Neutrophil (primary cell): ENCODE measurements around the gene TMEM14B.

Experiments used
- H3K27ac ChIP-seq: fragments of 200-600 bp; sonication (generic); 2 replicates; pipeline ENCODE4 v1.5.1; 2016; ENCODE audit warnings: mild to moderate bottlenecking, moderate library complexity
- H3K27me3 ChIP-seq: fragments of 200-600 bp; sonication (generic); 2 replicates; pipeline ENCODE4 v1.6.0; 2016; ENCODE audit warnings: mild to moderate bottlenecking
- H3K36me3 ChIP-seq: fragments of 200-600 bp; sonication (generic); 2 replicates; pipeline ENCODE4 v1.5.1; 2017
- H3K4me1 ChIP-seq, 2 experiments: fragments of 200-600 bp in 1 of 2; sonication (generic) in 1 of 2; 1 replicate in 1 of 2; 2 replicates in 1 of 2; pipeline versions ENCODE4 v1.5.1 to v1.6.1; 2013 to 2016; ENCODE audit warnings: low read depth in 1 of 2, low read length in 1 of 2, mild to moderate bottlenecking in 1 of 2, moderate library complexity in 1 of 2; ENCODE audit not compliant: control insufficient read depth in 1 of 2, insufficient read depth in 1 of 2
- H3K4me3 ChIP-seq, 2 experiments: fragments of 200-600 bp in 1 of 2; sonication (generic) in 1 of 2; 1 replicate in 1 of 2; 2 replicates in 1 of 2; pipeline ENCODE4 v1.5.1; 2013 to 2016; ENCODE audit warnings: low read depth in 1 of 2, low read length in 1 of 2, mild to moderate bottlenecking in 1 of 2, moderate library complexity in 1 of 2
- H3K9me3 ChIP-seq: fragments of 200-600 bp; sonication (generic); 2 replicates; pipeline ENCODE4 v1.5.1; 2016
- CTCF ChIP-seq: fragments of 200-600 bp; sonication (generic); IDR thresholded peaks from 2 replicates; pipeline ENCODE4 v1.5.1; 2016; ENCODE audit warnings: antibody characterized with exemption

TMEM14B gene

GRCh38 chr6:10763006-10763405, 15.4 kb downstream of the TMEM14B start:
- no peaks in the 10 kb centered on the region for H3K9me3 ChIP-seq
- H3K36me3 ChIP-seq: peaks cover 13% of the 10 kb centered on the region
- no peak for TF ChIP-seq CTCF
- H3K27me3 ChIP-seq: no peaks in the 10 kb centered on the region
- H3K4me3 ChIP-seq: no peak overlapping the region
- H3K27ac ChIP-seq: no peak overlapping the region
- no peaks in the 10 kb centered on the region for H3K4me1 ChIP-seq

GRCh38 chr6:10769419-10769818, 21.8 kb downstream of the TMEM14B start:
- Histone ChIP-seq H3K27ac (no peak overlapping the region), H3K27me3 (no peaks in the 10 kb centered on the region), H3K36me3 (peaks cover 16% of the 10 kb centered on the region), H3K4me3 (no peak overlapping the region), H3K9me3 (no peaks in the 10 kb centered on the region), H3K4me1 (no peaks in the 10 kb centered on the region)
- TF ChIP-seq CTCF: no peak

- TF ChIP-seq CTCF: no peak
- Histone ChIP-seq H3K4me3 (no peak overlapping the region), H3K27me3 (no peaks in the 10 kb centered on the region), H3K27ac (no peak overlapping the region), H3K4me1 (no peaks in the 10 kb centered on the region), H3K9me3 (no peaks in the 10 kb centered on the region), H3K36me3 (peaks cover 30% of the 10 kb centered on the region)
These were observed 23.8 kb downstream of the TMEM14B start for GRCh38 chr6:10771371-10771894.

- Histone ChIP-seq H3K9me3 (no peaks in the 10 kb centered on the region), H3K36me3 (peaks cover 22% of the 10 kb centered on the region), H3K27ac (no peak overlapping the region), H3K4me1 (no peaks in the 10 kb centered on the region), H3K4me3 (no peak overlapping the region), H3K27me3 (no peaks in the 10 kb centered on the region)
- TF ChIP-seq CTCF: no peak
These were observed 30.6 kb downstream of the TMEM14B start for GRCh38 chr6:10778230-10778629.

- Histone ChIP-seq H3K4me3 (no peak overlapping the region), H3K4me1 (no peaks in the 10 kb centered on the region), H3K36me3 (peaks cover 26% of the 10 kb centered on the region), H3K27me3 (no peaks in the 10 kb centered on the region), H3K9me3 (no peaks in the 10 kb centered on the region), H3K27ac (no peak overlapping the region)
- TF ChIP-seq CTCF: no peak
These were observed 31.5 kb downstream of the TMEM14B start for GRCh38 chr6:10779076-10779475.

GRCh38 chr6:10791673-10792072, 44.1 kb downstream of the TMEM14B start:
- TF ChIP-seq CTCF: no peak
- H3K4me3 ChIP-seq: no peak overlapping the region
- no peaks in the 10 kb centered on the region for H3K9me3 ChIP-seq
- no peak overlapping the region for H3K27ac ChIP-seq
- H3K36me3 ChIP-seq: no peaks in the 10 kb centered on the region
- no peaks in the 10 kb centered on the region for H3K27me3 ChIP-seq
- H3K4me1 ChIP-seq: no peaks in the 10 kb centered on the region
